HG02884 (cell line): ENCODE data around the gene ASB14.

Experiments used
- ATAC-seq: cut with Tn5 transposase; IDR thresholded peaks from one replicate; pipeline ENCODE4 v1.9.1; 2021; ENCODE audit warnings: mild to moderate bottlenecking, moderate library complexity; ENCODE audit not compliant: unreplicated experiment

ASB14 gene

GRCh38 chr3:57261929-57262328 is 30.6 kb downstream of the ASB14 start:
- no peak for ATAC-seq

- no peak for ATAC-seq
Observed at GRCh38 chr3:57261119-57261518, 31.4 kb downstream of the ASB14 start.

- ATAC-seq = no peak
Observed at GRCh38 chr3:57257678-57258077, 34.8 kb downstream of the ASB14 start.

- no peak for ATAC-seq
Observed at GRCh38 chr3:57256844-57257243, 35.6 kb downstream of the ASB14 start.

GRCh38 chr3:57252404-57252803 is 40.1 kb downstream of the ASB14 start:
- ATAC-seq = no peak

GRCh38 chr3:57244946-57245345 is 47.5 kb downstream of the ASB14 start:
- no peak for ATAC-seq

- ATAC-seq = no peak
Observed at GRCh38 chr3:57234613-57235575, 57.6 kb downstream of the ASB14 start.

GRCh38 chr3:57233799-57234198 is 58.7 kb downstream of the ASB14 start:
- ATAC-seq = no peak

GRCh38 chr3:57230006-57230405 is 62.5 kb downstream of the ASB14 start:
- no peak for ATAC-seq

- peak; percentile 38 for ATAC-seq
Observed at GRCh38 chr3:57227930-57228751, 64.3 kb downstream of the ASB14 start.

GRCh38 chr3:57227204-57227929 is 65.1 kb downstream of the ASB14 start, which contains the start of gene APPL1:
Gene APPL1, plus strand, starts transcription at chr3:57227729. Its CDS starts 155 bp downstream, at chr3:57227884.
- ATAC-seq = peak; percentile 87

GRCh38 chr3:57226176-57226575 is 66.3 kb downstream of the ASB14 start:
- no peak for ATAC-seq

GRCh38 chr3:57224856-57225255 is 67.6 kb downstream of the ASB14 start:
- ATAC-seq = no peak

- no peak for ATAC-seq
Observed at GRCh38 chr3:57221883-57222282, 70.6 kb downstream of the ASB14 start.
